WTC11 (cell line): ENCODE results near the gene CORO6. TPM values are rescaled to one million over a fixed set of nuclear protein-coding genes. Genes with fewer than 3 reads are reported as not detected.
A peak's percentile ranks its signal among the peaks of the same experiment; 100 is the strongest.

ENCODE experiments used
- ATAC-seq: fragments of 200-7000 bp; cut with Tn5 transposase; 2 replicates; pipeline ENCODE4 v1.10.0; 2021; ENCODE audit warnings: mild to moderate bottlenecking, moderate library complexity
- CTCF ChIA-PET: fragments of 300-600 bp; sonication (Branson Sonifier 250); formaldehyde crosslinking; loops from one replicate; lab custom pipeline; 2021; ENCODE audit warnings: antibody characterized with exemption; lab: Charles Lee
- POLR2A ChIA-PET: fragments of 350-600 bp; sonication (Branson Sonifier 250); formaldehyde crosslinking; loops from one replicate; lab custom pipeline; 2021; ENCODE audit warnings: antibody characterized with exemption; lab: Charles Lee
- DNase-seq: peaks from one replicate; pipeline ENCODE4 v3.0.0; 2021; ENCODE audit warnings: low spot score
- H3K27ac Mint-ChIP-seq: 2 replicates; pipeline ENCODE4 v1.8.0; 2021; ENCODE audit warnings: mixed read lengths
- H3K27me3 Mint-ChIP-seq: 2 replicates; pipeline ENCODE4 v1.8.0; 2021; ENCODE audit warnings: low read depth, mild to moderate bottlenecking, moderate library complexity, mixed read lengths
- H3K36me3 Mint-ChIP-seq: 2 replicates; pipeline ENCODE4 v1.8.0; 2021; ENCODE audit warnings: mixed read lengths
- H3K4me1 Mint-ChIP-seq: 2 replicates; pipeline ENCODE4 v1.8.0; 2022; ENCODE audit warnings: mixed read lengths
- H3K4me3 Mint-ChIP-seq: 2 replicates; pipeline ENCODE4 v1.8.0; 2021; ENCODE audit warnings: mild to moderate bottlenecking, moderate library complexity, mixed read lengths
- H3K9me3 Mint-ChIP-seq: 2 replicates; pipeline ENCODE4 v1.8.0; 2021; ENCODE audit warnings: mixed read lengths
- ATF1 ChIP-seq: sonication (generic); formaldehyde crosslinking; IDR thresholded peaks from 2 replicates; pipeline ENCODE4 v1.8.1; 2023; ENCODE audit warnings: mild to moderate bottlenecking, moderate library complexity, missing genetic modification reagents
- ATF3 ChIP-seq: sonication (generic); formaldehyde crosslinking; conservative IDR thresholded peaks from 2 replicates; pipeline ENCODE4 v1.8.1; 2022; ENCODE audit warnings: mild to moderate bottlenecking, missing genetic modification reagents
- CREB1 ChIP-seq: sonication (generic); formaldehyde crosslinking; IDR thresholded peaks from 2 replicates; pipeline ENCODE4 v1.8.0; 2023; ENCODE audit warnings: mild to moderate bottlenecking, missing genetic modification reagents
- CREM ChIP-seq: sonication (generic); formaldehyde crosslinking; IDR thresholded peaks from 2 replicates; pipeline ENCODE4 v1.8.1; 2022; ENCODE audit warnings: mild to moderate bottlenecking, missing genetic modification reagents, moderate library complexity
- CTCF ChIP-seq: fragments of 200-600 bp; IDR thresholded peaks from 2 replicates; pipeline ENCODE4 v1.8.0; 2022; ENCODE audit warnings: antibody characterized with exemption
- ELF4 ChIP-seq: sonication (generic); formaldehyde crosslinking; IDR thresholded peaks from 2 replicates; pipeline ENCODE4 v1.8.1; 2022; ENCODE audit warnings: low read depth, mild to moderate bottlenecking, moderate library complexity, missing genetic modification reagents
- FOXK1 ChIP-seq: sonication (generic); formaldehyde crosslinking; IDR thresholded peaks from 2 replicates; pipeline ENCODE4 v1.8.0; 2022; ENCODE audit warnings: mild to moderate bottlenecking, moderate library complexity, missing genetic modification reagents
- GTF2I ChIP-seq: fragments of 250-450 bp; sonication (Bioruptor Pico); conservative IDR thresholded peaks from 2 replicates; pipeline ENCODE4 v1.4.0; 2021; ENCODE audit warnings: mild to moderate bottlenecking
- HMGXB4 ChIP-seq: sonication (generic); formaldehyde crosslinking; IDR thresholded peaks from 2 replicates; pipeline ENCODE4 v1.8.1; 2023; ENCODE audit warnings: mild to moderate bottlenecking, moderate library complexity, missing genetic modification reagents
- IRF2 ChIP-seq: sonication (generic); formaldehyde crosslinking; IDR thresholded peaks from 2 replicates; pipeline ENCODE4 v1.8.0; 2022; ENCODE audit warnings: low read depth, missing genetic modification reagents, borderline replicate concordance
- KAT7 ChIP-seq: sonication (generic); formaldehyde crosslinking; IDR thresholded peaks from 2 replicates; pipeline ENCODE4 v1.8.1; 2023; ENCODE audit warnings: missing genetic modification reagents, mild to moderate bottlenecking, borderline replicate concordance
- NFYB ChIP-seq: sonication (generic); formaldehyde crosslinking; conservative IDR thresholded peaks from 2 replicates; pipeline ENCODE4 v1.8.0; 2022; ENCODE audit warnings: low read depth, missing genetic modification reagents
- NR1H2 ChIP-seq: sonication (generic); formaldehyde crosslinking; IDR thresholded peaks from 2 replicates; pipeline ENCODE4 v1.9.0; 2021; ENCODE audit warnings: mild to moderate bottlenecking, moderate library complexity, missing genetic modification reagents
- RELA ChIP-seq: sonication (generic); formaldehyde crosslinking; IDR thresholded peaks from 2 replicates; pipeline ENCODE4 v1.8.1; 2022; ENCODE audit warnings: missing genetic modification reagents, mild to moderate bottlenecking, borderline replicate concordance
- SOX15 ChIP-seq: fragments of 250-450 bp; sonication (Bioruptor Pico); IDR thresholded peaks from 2 replicates; pipeline ENCODE4 v1.9.0; 2021; ENCODE audit warnings: mild to moderate bottlenecking
- SP1 ChIP-seq: sonication (generic); formaldehyde crosslinking; conservative IDR thresholded peaks from 2 replicates; pipeline ENCODE4 v1.8.1; 2022; ENCODE audit warnings: missing genetic modification reagents
- TEAD1 ChIP-seq: sonication (generic); formaldehyde crosslinking; IDR thresholded peaks from 2 replicates; pipeline ENCODE4 v1.8.0; 2022; ENCODE audit warnings: mild to moderate bottlenecking, missing genetic modification reagents
- USF1 ChIP-seq: sonication (generic); formaldehyde crosslinking; IDR thresholded peaks from 2 replicates; pipeline ENCODE4 v1.8.0; 2022; ENCODE audit warnings: mild to moderate bottlenecking, missing genetic modification reagents
- ZBTB21 ChIP-seq: sonication (generic); formaldehyde crosslinking; IDR thresholded peaks from 2 replicates; pipeline ENCODE4 v1.8.1; 2023; ENCODE audit warnings: mild to moderate bottlenecking, missing genetic modification reagents, borderline replicate concordance
- ZNF219 ChIP-seq: sonication (generic); formaldehyde crosslinking; IDR thresholded peaks from 2 replicates; pipeline ENCODE4 v1.8.0; 2023; ENCODE audit warnings: missing genetic modification reagents, mild to moderate bottlenecking, borderline replicate concordance
- ZNF263 ChIP-seq: sonication (generic); formaldehyde crosslinking; IDR thresholded peaks from 2 replicates; pipeline ENCODE4 v1.8.1; 2022; ENCODE audit warnings: low read depth, mild to moderate bottlenecking, moderate library complexity, missing genetic modification reagents
- ZNF416 ChIP-seq: fragments of 250-450 bp; sonication (Bioruptor Pico); IDR thresholded peaks from 2 replicates; pipeline ENCODE4 v1.9.0; 2021; ENCODE audit warnings: mild to moderate bottlenecking, inconsistent platforms
- ZNF423 ChIP-seq: fragments of 250-450 bp; sonication (Bioruptor Pico); IDR thresholded peaks from 2 replicates; pipeline ENCODE4 v2.1.2; 2022; ENCODE audit warnings: mild to moderate bottlenecking, moderate library complexity
- ZNF425 ChIP-seq: fragments of 250-450 bp; sonication (Bioruptor Pico); conservative IDR thresholded peaks from 2 replicates; pipeline ENCODE4 v1.9.0; 2021; ENCODE audit warnings: mild to moderate bottlenecking
- total RNA-seq: library from RNA; stranded (reverse); gene quantifications from 3 replicates; pipeline ENCODE4 v1.2.3, GENCODE V29; 2021
- TF ChIP-seq, protein P1 (sequence below): sonication (generic); formaldehyde crosslinking; IDR thresholded peaks from 2 replicates; pipeline ENCODE4 v1.8.0; 2022; ENCODE audit warnings: mild to moderate bottlenecking, missing genetic modification reagents
- TF ChIP-seq, protein P2 (sequence below): sonication (generic); formaldehyde crosslinking; IDR thresholded peaks from 2 replicates; pipeline ENCODE4 v1.8.1; 2022; ENCODE audit warnings: mild to moderate bottlenecking, moderate library complexity, missing genetic modification reagents
- TF ChIP-seq, protein P3 (sequence below): sonication (generic); formaldehyde crosslinking; IDR thresholded peaks from 2 replicates; pipeline ENCODE4 v1.8.0; 2022; ENCODE audit warnings: mild to moderate bottlenecking, missing genetic modification reagents

CORO6 gene
- total RNA-seq, 1 experiment from 2014 or later: 8.9 TPM

- Mint-ChIP-seq H3K4me3 (peak overlapping the region; percentile 87), H3K27me3 (peaks cover 4% of the 10 kb centered on the region; the same call in 1 of the 2 replicates), H3K27ac (peak overlapping the region; percentile 91), H3K9me3 (no peaks in the 10 kb centered on the region), H3K36me3 (no peaks in the 10 kb centered on the region), H3K4me1 (peaks cover 53% of the 10 kb centered on the region)
- POLR2A ChIA-PET: interaction anchor here (0.9 to 3.1 kb wide), 7 partner anchors 11 to 298 kb away, joined by 3 to 12 read pairs (median 3); partner anchors contain the start of genes ABHD15, NUFIP2 and TP53I13
- ATAC-seq (peak; percentile 60), DNase-seq (peak; percentile 99)
- CTCF ChIA-PET: interaction anchor here (0.6 to 4.7 kb wide), 29 partner anchors 8 to 513 kb away, joined by 3 to 272 read pairs (median 7); partner anchors contain the start of genes ABHD15, CORO6, MYO18A and SSH2
- no peak for TF ChIP-seq ZNF219 (CRISPR knock-in tag)
- TF ChIP-seq SOX15 (CRISPR knock-in tag): no peak
- TF ChIP-seq RELA (CRISPR knock-in tag): no peak
- TF ChIP-seq ZNF263 (CRISPR knock-in tag): peak; percentile 86; the same call in 1 of the 2 replicates
- 0 out of 2 replicates have a peak, but pooled peaks have one; percentile 50 for TF ChIP-seq ZNF423
- no peak for TF ChIP-seq IRF2 (CRISPR knock-in tag)
- TF ChIP-seq TEAD1 (CRISPR knock-in tag): no peak
- 0 out of 2 replicates have a peak, but pooled peaks have one; percentile 15 for TF ChIP-seq ZBTB21 (CRISPR knock-in tag)
- TF ChIP-seq ZNF416 (CRISPR knock-in tag): no peak
- peak; percentile 76 for TF ChIP-seq SP1 (CRISPR knock-in tag)
- no peak for TF ChIP-seq ELF4 (CRISPR knock-in tag)
- no peak for TF ChIP-seq GTF2I (CRISPR knock-in tag)
- TF ChIP-seq CTCF: peak; percentile 96
- TF ChIP-seq USF1 (CRISPR knock-in tag): 0 out of 2 replicates have a peak, but pooled peaks have one; percentile 11
- TF ChIP-seq NFYB (CRISPR knock-in tag): no peak
- no peak for TF ChIP-seq ATF3 (CRISPR knock-in tag)
- TF ChIP-seq, protein P1, sequence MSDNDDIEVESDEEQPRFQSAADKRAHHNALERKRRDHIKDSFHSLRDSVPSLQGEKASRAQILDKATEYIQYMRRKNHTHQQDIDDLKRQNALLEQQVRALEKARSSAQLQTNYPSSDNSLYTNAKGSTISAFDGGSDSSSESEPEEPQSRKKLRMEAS (CRISPR knock-in tag): no peak
- TF ChIP-seq, protein P2, sequence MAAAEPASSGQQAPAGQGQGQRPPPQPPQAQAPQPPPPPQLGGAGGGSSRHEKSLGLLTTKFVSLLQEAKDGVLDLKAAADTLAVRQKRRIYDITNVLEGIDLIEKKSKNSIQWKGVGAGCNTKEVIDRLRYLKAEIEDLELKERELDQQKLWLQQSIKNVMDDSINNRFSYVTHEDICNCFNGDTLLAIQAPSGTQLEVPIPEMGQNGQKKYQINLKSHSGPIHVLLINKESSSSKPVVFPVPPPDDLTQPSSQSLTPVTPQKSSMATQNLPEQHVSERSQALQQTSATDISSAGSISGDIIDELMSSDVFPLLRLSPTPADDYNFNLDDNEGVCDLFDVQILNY (CRISPR knock-in tag): peak; percentile 83
- TF ChIP-seq CREB1 (CRISPR knock-in tag): no peak
- TF ChIP-seq HMGXB4 (CRISPR knock-in tag): peak; percentile 67; the same call in 1 of the 2 replicates
- TF ChIP-seq KAT7 (CRISPR knock-in tag): no peak
- peak; percentile 76; the same call in 1 of the 2 replicates for TF ChIP-seq CREM
- TF ChIP-seq ATF1: no peak
- TF ChIP-seq ZNF425 (CRISPR knock-in tag): no peak
- peak; percentile 40 for TF ChIP-seq FOXK1 (CRISPR knock-in tag)
- TF ChIP-seq NR1H2 (CRISPR knock-in tag): no peak
- TF ChIP-seq, protein P3, sequence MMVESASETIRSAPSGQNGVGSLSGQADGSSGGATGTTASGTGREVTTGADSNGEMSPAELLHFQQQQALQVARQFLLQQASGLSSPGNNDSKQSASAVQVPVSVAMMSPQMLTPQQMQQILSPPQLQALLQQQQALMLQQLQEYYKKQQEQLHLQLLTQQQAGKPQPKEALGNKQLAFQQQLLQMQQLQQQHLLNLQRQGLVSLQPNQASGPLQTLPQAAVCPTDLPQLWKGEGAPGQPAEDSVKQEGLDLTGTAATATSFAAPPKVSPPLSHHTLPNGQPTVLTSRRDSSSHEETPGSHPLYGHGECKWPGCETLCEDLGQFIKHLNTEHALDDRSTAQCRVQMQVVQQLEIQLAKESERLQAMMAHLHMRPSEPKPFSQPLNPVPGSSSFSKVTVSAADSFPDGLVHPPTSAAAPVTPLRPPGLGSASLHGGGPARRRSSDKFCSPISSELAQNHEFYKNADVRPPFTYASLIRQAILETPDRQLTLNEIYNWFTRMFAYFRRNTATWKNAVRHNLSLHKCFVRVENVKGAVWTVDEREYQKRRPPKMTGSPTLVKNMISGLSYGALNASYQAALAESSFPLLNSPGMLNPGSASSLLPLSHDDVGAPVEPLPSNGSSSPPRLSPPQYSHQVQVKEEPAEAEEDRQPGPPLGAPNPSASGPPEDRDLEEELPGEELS (CRISPR knock-in tag): no peak; the same call in 1 of the 2 replicates
These were observed 30.7 kb downstream of the CORO6 start for GRCh38 chr17:29591737-29592608.
